CD4-positive, alpha-beta T cell (primary cell): Measurements from ENCODE around the gene LSM3. TPM values are rescaled to one million over a fixed set of nuclear protein-coding genes. Genes with fewer than 3 reads are reported as not detected.

Experiments
- ATAC-seq: fragments of 200-7000 bp; cut with Tn5 transposase; one replicate; pipeline ENCODE4 v1.10.0; 2022; ENCODE audit warnings: mild to moderate bottlenecking; ENCODE audit not compliant: poor library complexity
- CTCF ChIA-PET: fragments of 350-600 bp; sonication (Branson Sonifier 250); formaldehyde crosslinking; loops from one replicate; lab custom pipeline; 2021; ENCODE audit warnings: antibody characterized with exemption, inconsistent platforms; lab: Charles Lee
- POLR2A ChIA-PET: fragments of 350-600 bp; sonication (Branson Sonifier 250); formaldehyde crosslinking; loops from one replicate; lab custom pipeline; 2021; ENCODE audit warnings: antibody characterized with exemption, inconsistent platforms; lab: Charles Lee
- DNase-seq, 14 experiments: peaks; one replicate each; pipeline ENCODE4 v3.0.0-alpha.2; 2013 to 2020; ENCODE audit warnings: mixed read lengths in 2 of 14
- H3K27ac ChIP-seq, 2 donors: one replicate each; pipeline versions ENCODE4 v1.5.1 to v1.7.0; 2013; ENCODE audit warnings: low read length in 2 of 2, low read depth in 1 of 2, mild to moderate bottlenecking in 1 of 2
- H3K27me3 ChIP-seq, 2 experiments: 1 replicate in 1 of 2; 2 replicates in 1 of 2; pipeline versions ENCODE4 v1.6.1 to v1.7.0; 2013; ENCODE audit warnings: low read length in 2 of 2, control low read depth in 1 of 2, mild to moderate bottlenecking in 1 of 2, moderate library complexity in 1 of 2; ENCODE audit not compliant: insufficient read depth in 2 of 2, control insufficient read depth in 1 of 2
- H3K36me3 ChIP-seq: one replicate; pipeline ENCODE4 v1.6.1; 2013; ENCODE audit warnings: low read length, control low read depth; ENCODE audit not compliant: insufficient read depth
- H3K4me1 ChIP-seq: one replicate; pipeline ENCODE4 v1.6.1; 2013; ENCODE audit warnings: low read length, control low read depth; ENCODE audit not compliant: insufficient read depth
- H3K4me3 ChIP-seq: one replicate; pipeline ENCODE4 v1.5.1; 2013; ENCODE audit warnings: mild to moderate bottlenecking, low read length, moderate library complexity
- H3K9me3 ChIP-seq, 2 experiments: 1 replicate in 1 of 2; 2 replicates in 1 of 2; pipeline versions ENCODE4 v1.6.1 to v1.7.0; 2013; ENCODE audit warnings: low read length in 2 of 2, mild to moderate bottlenecking in 2 of 2, control low read depth in 1 of 2, moderate library complexity in 1 of 2; ENCODE audit not compliant: control insufficient read depth in 1 of 2, insufficient read depth in 1 of 2
- H3K27ac Mint-ChIP-seq: one replicate; pipeline ENCODE4 v1.8.0; 2020; ENCODE audit warnings: mixed read lengths
- H3K27me3 Mint-ChIP-seq: one replicate; pipeline ENCODE4 v1.8.0; 2021; ENCODE audit warnings: mixed read lengths
- H3K36me3 Mint-ChIP-seq: one replicate; pipeline ENCODE4 v1.8.0; 2021; ENCODE audit warnings: low read depth, mixed read lengths
- H3K4me1 Mint-ChIP-seq: one replicate; pipeline ENCODE4 v1.8.0; 2021; ENCODE audit warnings: low read depth, mixed read lengths
- H3K4me3 Mint-ChIP-seq: one replicate; pipeline ENCODE4 v1.8.0; 2020; ENCODE audit warnings: mild to moderate bottlenecking, mixed read lengths
- H3K9me3 Mint-ChIP-seq: one replicate; pipeline ENCODE4 v1.8.0; 2020; ENCODE audit warnings: mixed read lengths
- CTCF ChIP-seq: fragments of 200-600 bp; IDR thresholded peaks from one replicate; pipeline ENCODE4 v1.8.0; 2022; ENCODE audit warnings: antibody characterized with exemption, mild to moderate bottlenecking
- intact Hi-C, 2 experiments: fragments of 100-400 bp; cut with DNase I in 1 of 2; cut with micrococcal nuclease in 1 of 2; formaldehyde crosslinking; loops; one replicate each; pipeline versions ENCODE4 v1.15.1 to v1.9.0; 2023 to 2025; cut with DNase I, micrococcal nuclease
- total RNA-seq, 174 experiments: library from RNA in 2 of 174; stranded (reverse) in 2 of 174; gene quantifications; one replicate each; pipeline ENCODE4 v1.2.3 and lab custom pipeline; 2021 to 2026

LSM3 gene
- total RNA-seq, 2 experiments from 2014 or later: 6.5 to 6.9 TPM

- Histone ChIP-seq H3K4me3 (no peak overlapping the region), H3K36me3 (no peaks in the 10 kb centered on the region), H3K4me1 (no peaks in the 10 kb centered on the region), H3K27ac (no peak overlapping the region), H3K27me3 (no peaks in the 10 kb centered on the region), H3K9me3 (no peaks in the 10 kb centered on the region)
- H3K4me1 Mint-ChIP-seq: no peaks in the 10 kb centered on the region
- ATAC-seq (no peak), DNase-seq (no peak)
- H3K36me3 Mint-ChIP-seq: no peaks in the 10 kb centered on the region
- H3K9me3 Mint-ChIP-seq: no peaks in the 10 kb centered on the region
- no peak for TF ChIP-seq CTCF
- H3K27ac Mint-ChIP-seq: no peak overlapping the region
- ChIA-PET POLR2A (no interaction called here), CTCF (interaction anchor here (2.4 kb wide), 1 partner anchor 8 kb away, joined by 11 read pairs; no protein-coding TSS in a partner anchor)
- H3K4me3 Mint-ChIP-seq: no peak overlapping the region
- intact Hi-C loops: no loop called here
- no peaks in the 10 kb centered on the region for H3K27me3 Mint-ChIP-seq
Measured at GRCh38 chr3:14211621-14212020, 33.0 kb downstream of the LSM3 start.

GRCh38 chr3:14212032-14212431 is 33.4 kb downstream of the LSM3 start:
- no peaks in the 10 kb centered on the region for H3K4me1 ChIP-seq
- no peak for DNase-seq
- Mint-ChIP-seq H3K4me1 (no peaks in the 10 kb centered on the region), H3K27me3 (no peaks in the 10 kb centered on the region), H3K9me3 (no peaks in the 10 kb centered on the region), H3K27ac (no peak overlapping the region), H3K4me3 (no peak overlapping the region), H3K36me3 (no peaks in the 10 kb centered on the region)
- no peak for TF ChIP-seq CTCF
- no peaks in the 10 kb centered on the region for H3K9me3 ChIP-seq
- no peak for ATAC-seq
- intact Hi-C loops: no loop called here
- ChIA-PET CTCF (interaction anchor here (2.4 kb wide), 1 partner anchor 9 kb away, joined by 11 read pairs; no protein-coding TSS in a partner anchor), POLR2A (no interaction called here)
- H3K36me3 ChIP-seq: no peaks in the 10 kb centered on the region
- no peaks in the 10 kb centered on the region for H3K27me3 ChIP-seq
- no peak overlapping the region for H3K4me3 ChIP-seq
- H3K27ac ChIP-seq: no peak overlapping the region

GRCh38 chr3:14213066-14213774 is 34.6 kb downstream of the LSM3 start:
- no peak overlapping the region for H3K4me3 Mint-ChIP-seq

More at GRCh38 chr3:14213066-14213774, 34.6 kb downstream of the LSM3 start:
- H3K36me3 Mint-ChIP-seq: no peaks in the 10 kb centered on the region
- no peak overlapping the region for H3K4me3 ChIP-seq
- no peaks in the 10 kb centered on the region for H3K27me3 ChIP-seq
- TF ChIP-seq CTCF: no peak
- H3K9me3 Mint-ChIP-seq: no peaks in the 10 kb centered on the region
- H3K36me3 ChIP-seq: no peaks in the 10 kb centered on the region
- H3K4me1 Mint-ChIP-seq: no peaks in the 10 kb centered on the region
- no peaks in the 10 kb centered on the region for H3K27me3 Mint-ChIP-seq
- DNase-seq (no peak), ATAC-seq (no peak)
- no peaks in the 10 kb centered on the region for H3K9me3 ChIP-seq
- POLR2A ChIA-PET: no interaction called here
- CTCF ChIA-PET: interaction anchor here (1.0 to 2.4 kb wide), 2 partner anchors 10 to 37 kb away, joined by 3 to 11 read pairs; no protein-coding TSS in a partner anchor
- H3K27ac ChIP-seq: no peak overlapping the region
- H3K27ac Mint-ChIP-seq: no peak overlapping the region
- H3K4me1 ChIP-seq: no peaks in the 10 kb centered on the region
- intact Hi-C loops: no loop called here
